Hepatocyte (in vitro differentiated cells): ENCODE data around the gene TRIM56. TPM values are rescaled to one million over a fixed set of nuclear protein-coding genes. Genes with fewer than 3 reads are reported as not detected.
A peak's percentile ranks its signal among the peaks of the same experiment; 100 is the strongest.
"Not testable (repeated sequence)": the region's sequence is repeated elsewhere in the genome, so short reads cannot be mapped to it uniquely, and the experiment has no call there.

Source experiments
- DNase-seq: peaks from one replicate; pipeline ENCODE4 v3.0.0-alpha.2; 2016; ENCODE audit warnings: low spot score
- H2AFZ ChIP-seq: fragments of 200-600 bp; sonication (generic); 2 replicates; pipeline ENCODE4 v1.6.0; 2016; ENCODE audit warnings: antibody characterized with exemption, mild to moderate bottlenecking
- H3K27ac ChIP-seq: fragments of 200-600 bp; sonication (generic); 2 replicates; pipeline ENCODE4 v1.5.1; 2016; ENCODE audit warnings: mild to moderate bottlenecking
- H3K27me3 ChIP-seq: fragments of 200-600 bp; sonication (generic); 2 replicates; pipeline ENCODE4 v1.6.1; 2016
- H3K36me3 ChIP-seq: fragments of 200-600 bp; sonication (generic); replicated peaks from 2 replicates; pipeline ENCODE4 v1.5.1; 2016; ENCODE audit warnings: low read depth; ENCODE audit not compliant: insufficient read depth
- H3K4me1 ChIP-seq: fragments of 200-600 bp; sonication (generic); 2 replicates; pipeline ENCODE4 v1.5.1; 2016; ENCODE audit warnings: mild to moderate bottlenecking, moderate library complexity; ENCODE audit not compliant: insufficient read depth
- H3K4me2 ChIP-seq: fragments of 200-600 bp; sonication (generic); 2 replicates; pipeline ENCODE4 v1.6.0; 2016
- H3K4me3 ChIP-seq: fragments of 200-600 bp; sonication (generic); 2 replicates; pipeline ENCODE4 v1.5.1; 2016; ENCODE audit warnings: mild to moderate bottlenecking
- H3K79me2 ChIP-seq: fragments of 200-600 bp; sonication (generic); 2 replicates; pipeline ENCODE4 v1.6.0; 2017; ENCODE audit warnings: mild to moderate bottlenecking
- H3K9me2 ChIP-seq: fragments of 200-600 bp; sonication (generic); replicated peaks from 2 replicates; pipeline ENCODE4 v1.6.0; 2017; ENCODE audit warnings: mild to moderate bottlenecking; ENCODE audit not compliant: insufficient read depth
- H3K9me3 ChIP-seq: fragments of 200-600 bp; sonication (generic); 2 replicates; pipeline ENCODE4 v1.5.1; 2016; ENCODE audit warnings: low read depth, mild to moderate bottlenecking
- H4K20me1 ChIP-seq: fragments of 200-600 bp; sonication (generic); 2 replicates; pipeline ENCODE4 v1.6.0; 2016; ENCODE audit warnings: mild to moderate bottlenecking; ENCODE audit not compliant: insufficient read depth, poor library complexity, severe bottlenecking
- CTCF ChIP-seq: fragments of 200-600 bp; sonication (generic); IDR thresholded peaks from 2 replicates; pipeline ENCODE4 v1.5.1; 2016; ENCODE audit warnings: antibody characterized with exemption, mild to moderate bottlenecking; ENCODE audit not compliant: poor library complexity
- EZH2 ChIP-seq: fragments of 200-600 bp; sonication (generic); IDR thresholded peaks from 2 replicates; pipeline ENCODE4 v1.6.1; 2016; ENCODE audit warnings: antibody characterized with exemption, mild to moderate bottlenecking, borderline replicate concordance
- EZH2phosphoT487 ChIP-seq: fragments of 200-600 bp; sonication (generic); IDR thresholded peaks from one replicate; pipeline ENCODE4 v1.6.1; 2018; ENCODE audit warnings: antibody characterized with exemption, mild to moderate bottlenecking, low read depth, moderate library complexity; ENCODE audit not compliant: unreplicated experiment, severe bottlenecking
- WGBS: methylation state at CpG from one replicate; pipeline ENCODE4 v1.1.6; 2016; ENCODE audit warnings: low lambda C conversion rate; ENCODE audit errors: missing lambda C conversion rate; 5-methylcytosine and 5-hydroxymethylcytosine counted together
- polyA plus RNA-seq: library from polyadenylated mRNA; unstranded; fragments of >200 nt; fragmentation: Nextera tagmentation; extraction: Ambion mirVana; gene quantifications from 2 replicates; pipeline ENCODE4 v1.2.1, GENCODE V29; 2016
- total RNA-seq: library from RNA; depleted of rRNA; stranded (reverse); fragments of >200 nt; gene quantifications from 2 replicates; pipeline ENCODE4 v1.2.3, GENCODE V29; 2014

Gene TRIM56
- total and polyA plus RNA-seq, 2 experiments from 2014 or later: 13.1 to 25.7 TPM

GRCh38 chr7:101100858-101101847, 15.9 kb downstream of the TRIM56 start:
- Histone ChIP-seq H3K79me2 (no peaks in the 10 kb centered on the region), H3K36me3 (no peaks in the 10 kb centered on the region), H3K4me3 (no peak overlapping the region), H3K4me1 (peaks cover 12% of the 10 kb centered on the region), H3K4me2 (no peak overlapping the region), H2AFZ (no peak overlapping the region), H3K27me3 (no peaks in the 10 kb centered on the region), H3K9me3 (no peaks in the 10 kb centered on the region), H3K9me2 (no peaks in the 10 kb centered on the region), H4K20me1 (no peaks in the 10 kb centered on the region), H3K27ac (peak overlapping the region; percentile 86)
- DNase-seq: no peak
- TF ChIP-seq EZH2phosphoT487: no peak
- TF ChIP-seq CTCF: no peak
- no peak for TF ChIP-seq EZH2
- 93% methylated on average over 18 of the region's 18 CpGs for WGBS

- no peak for TF ChIP-seq EZH2phosphoT487
- TF ChIP-seq CTCF: no peak
- no peak for TF ChIP-seq EZH2
- DNase-seq: no peak
- Histone ChIP-seq H3K27ac (no peak overlapping the region), H3K36me3 (no peaks in the 10 kb centered on the region), H3K4me3 (no peak overlapping the region), H3K9me2 (no peaks in the 10 kb centered on the region), H3K4me1 (peaks cover 12% of the 10 kb centered on the region), H3K9me3 (no peaks in the 10 kb centered on the region), H2AFZ (no peak overlapping the region), H3K4me2 (no peak overlapping the region), H4K20me1 (no peaks in the 10 kb centered on the region), H3K27me3 (no peaks in the 10 kb centered on the region), H3K79me2 (no peaks in the 10 kb centered on the region)
- WGBS: 94% methylated on average over 6 of the region's 6 CpGs
These were observed 16.7 kb downstream of the TRIM56 start for GRCh38 chr7:101102026-101102425.

- not testable (repeated sequence) for DNase-seq, H3K27ac ChIP-seq, H3K36me3 ChIP-seq, H3K79me2 ChIP-seq, H3K9me2 ChIP-seq, H3K4me3 ChIP-seq, H3K4me2 ChIP-seq, H2AFZ ChIP-seq, H4K20me1 ChIP-seq, H3K9me3 ChIP-seq, H3K27me3 ChIP-seq
- WGBS: 92% methylated on average over 10 of the region's 10 CpGs
- peaks cover 12% of the 10 kb centered on the region for H3K4me1 ChIP-seq
These were observed 18.4 kb downstream of the TRIM56 start for GRCh38 chr7:101103701-101104100.

- no peaks in the 10 kb centered on the region for H3K36me3 ChIP-seq
- H3K27me3 ChIP-seq: no peaks in the 10 kb centered on the region
- no peaks in the 10 kb centered on the region for H3K9me2 ChIP-seq
- 84% methylated on average over 15 of the region's 15 CpGs for WGBS
- no peak overlapping the region for H3K4me2 ChIP-seq
- no peaks in the 10 kb centered on the region for H3K79me2 ChIP-seq
- H4K20me1 ChIP-seq: no peaks in the 10 kb centered on the region
- H3K27ac ChIP-seq: no peak overlapping the region
- no peak overlapping the region for H2AFZ ChIP-seq
- TF ChIP-seq EZH2phosphoT487: no peak
- TF ChIP-seq EZH2: no peak
- no peak for TF ChIP-seq CTCF
- no peak overlapping the region for H3K4me3 ChIP-seq
- DNase-seq: no peak
- no peaks in the 10 kb centered on the region for H3K9me3 ChIP-seq
- peaks cover 12% of the 10 kb centered on the region for H3K4me1 ChIP-seq
These were observed 19.0 kb downstream of the TRIM56 start for GRCh38 chr7:101104193-101104713.
